Retinal pigment epithelial cell (primary cell): ENCODE results near the gene ANKFY1.
A peak's percentile ranks its signal among the peaks of the same experiment; 100 is the strongest.

Source experiments
- DNase-seq: peaks from one replicate; pipeline ENCODE4 v3.0.0-alpha.2; 2010; ENCODE audit warnings: low read depth
- H3K4me3 ChIP-seq: 2 replicates; pipeline ENCODE4 v1.5.1; 2011; ENCODE audit warnings: mild to moderate bottlenecking, low read length, control low read depth, moderate library complexity
- CTCF ChIP-seq: conservative IDR thresholded peaks from 2 replicates; pipeline ENCODE4 v1.5.1; 2011; ENCODE audit warnings: low read depth, low read length, control low read depth, inconsistent platforms

ANKFY1 gene

GRCh38 chr17:4272213-4272971 is 8.6 kb upstream of the ANKFY1 start:
- TF ChIP-seq CTCF = no peak
- no peak for DNase-seq
- no peak overlapping the region for H3K4me3 ChIP-seq

DNA sequence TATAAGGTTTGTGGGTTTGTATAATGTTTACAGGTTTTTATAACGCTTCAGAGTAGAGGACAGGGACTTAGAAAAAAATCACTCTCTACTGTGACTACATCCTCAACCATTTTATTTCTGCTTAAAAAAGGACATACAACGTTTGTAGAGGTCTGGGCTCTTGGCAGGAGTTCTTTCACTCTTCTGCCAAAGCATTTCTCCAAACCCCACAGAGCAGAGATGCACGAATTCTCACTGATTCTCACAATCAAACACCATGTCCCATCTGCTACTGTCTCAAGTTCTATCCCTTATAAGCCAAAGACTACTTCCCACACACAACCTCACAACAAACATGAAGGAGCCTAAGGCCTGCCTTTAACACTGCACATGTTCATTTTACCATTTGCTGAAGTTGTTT is 7.0 kb upstream of the ANKFY1 start:
- no peak overlapping the region for H3K4me3 ChIP-seq
- no peak for TF ChIP-seq CTCF
- no peak for DNase-seq

DNA sequence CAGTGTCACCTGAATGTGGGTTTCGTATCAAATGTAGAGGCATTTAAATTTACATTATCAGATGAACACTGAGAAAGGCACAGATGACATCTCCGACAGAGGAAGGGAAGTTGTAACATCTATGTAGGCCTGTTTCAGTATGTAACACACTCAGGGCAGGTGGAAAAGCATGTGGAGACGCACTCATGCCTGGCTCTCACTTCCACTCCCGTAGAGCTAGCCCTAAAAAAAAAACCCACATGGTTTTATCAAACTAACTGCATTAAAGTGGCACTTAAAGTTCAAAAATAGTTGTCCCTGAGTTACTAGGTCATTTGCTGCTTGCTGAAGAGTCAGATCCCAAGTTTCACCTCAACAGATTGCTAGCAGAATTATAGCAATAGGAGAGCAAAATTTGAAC is 6.1 kb upstream of the ANKFY1 start:
- DNase-seq = no peak
- no peak overlapping the region for H3K4me3 ChIP-seq
- no peak for TF ChIP-seq CTCF

- H3K4me3 ChIP-seq = no peak overlapping the region
- TF ChIP-seq CTCF = no peak
- DNase-seq = no peak
Measured at GRCh38 chr17:4267402-4267801, 3.6 kb upstream of the ANKFY1 start.

- no peak for TF ChIP-seq CTCF
- H3K4me3 ChIP-seq = no peak overlapping the region
- DNase-seq = no peak
Measured at GRCh38 chr17:4266550-4266949, 2.8 kb upstream of the ANKFY1 start.

DNA sequence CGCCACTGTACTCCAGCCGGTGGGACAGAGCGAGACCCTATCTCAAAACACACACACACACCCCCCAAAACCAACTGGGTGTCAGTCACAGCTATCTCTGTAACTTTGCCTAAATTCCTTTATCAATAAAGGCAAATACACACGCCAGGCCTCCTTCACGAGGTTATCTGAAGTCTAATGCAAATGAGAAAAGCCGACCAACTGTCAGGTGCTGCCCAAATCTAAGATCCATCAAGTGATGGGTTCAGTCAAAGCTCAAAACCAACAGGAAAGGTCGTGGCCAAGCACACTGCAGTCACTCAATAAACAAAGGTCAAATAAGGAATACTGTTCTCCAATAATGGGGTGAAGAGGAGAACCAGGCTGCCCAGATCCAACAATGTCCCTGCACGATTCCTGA is 1.1 kb downstream of the ANKFY1 start:
- H3K4me3 ChIP-seq = peak overlapping the region; percentile 73
- no peak for TF ChIP-seq CTCF
- no peak for DNase-seq

DNA sequence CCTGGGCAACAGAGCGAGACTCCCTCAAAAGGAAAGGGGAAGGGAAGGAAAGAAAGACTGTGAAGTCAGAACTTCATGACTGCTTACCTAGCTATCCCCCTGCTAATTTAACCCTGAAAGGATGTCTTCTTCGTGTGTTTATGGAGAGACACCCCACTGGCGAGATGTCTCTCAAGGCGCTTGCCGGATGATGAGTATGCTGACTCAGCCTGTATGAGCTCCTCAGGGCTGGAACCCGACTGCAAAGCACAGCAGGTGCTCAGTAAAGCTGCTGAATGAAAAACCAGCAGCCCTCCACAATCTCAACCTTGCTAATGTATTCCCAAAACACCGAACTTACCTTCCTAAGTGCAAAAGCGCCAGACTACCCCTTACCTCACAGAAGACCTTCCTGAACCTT is 2.3 kb downstream of the ANKFY1 start:
- H3K4me3 ChIP-seq = no peak overlapping the region
- DNase-seq = no peak

More for the DNA sequence above, 2.3 kb downstream of the ANKFY1 start:
- TF ChIP-seq CTCF = no peak
